Stimulated activated CD8-positive, alpha-beta memory T cell treated with anti-CD3 and anti-CD28 coated beads, Interleukin-12 subunit alpha, Interleukin-12 subunit beta, amount 100 ng/mL, for 4 hours (primary cell): Measurements from ENCODE around the gene MMS19.
"Not testable (repeated sequence)": the region's sequence is repeated elsewhere in the genome, so short reads cannot be mapped to it uniquely, and the experiment has no call there.

Experiments
- DNase-seq: peaks from one replicate; pipeline ENCODE4 v3.0.0-alpha.2; 2020; ENCODE audit warnings: low read depth

MMS19 gene

GRCh38 chr10:97423757-97424098 lies 74.5 kb downstream of the MMS19 start:
- DNase-seq = not testable (repeated sequence)

DNA sequence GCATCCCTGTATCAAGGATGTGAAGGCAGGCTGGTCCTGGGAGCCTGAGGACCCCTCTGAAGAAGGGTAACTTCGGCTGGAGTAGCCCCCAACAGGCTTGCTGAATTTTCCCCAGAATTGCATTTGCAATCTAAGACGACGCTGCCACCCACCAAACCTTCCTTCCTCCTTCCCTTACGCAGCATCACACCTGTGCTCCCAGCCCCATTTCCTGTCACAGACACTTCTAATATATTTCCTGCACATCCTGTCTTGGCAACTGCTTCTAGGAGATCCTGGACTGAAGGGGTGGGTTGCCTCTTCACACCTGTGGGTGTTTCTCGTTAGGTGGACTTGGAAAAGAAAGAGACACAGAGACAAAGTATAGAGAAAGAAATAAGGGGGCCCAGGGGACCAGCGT lies 81.7 kb downstream of the MMS19 start:
- no peak for DNase-seq

GRCh38 chr10:97412891-97413304 lies 85.3 kb downstream of the MMS19 start:
- no peak for DNase-seq

- DNase-seq = no peak
Measured at GRCh38 chr10:97411406-97411805, 86.8 kb downstream of the MMS19 start.

DNA sequence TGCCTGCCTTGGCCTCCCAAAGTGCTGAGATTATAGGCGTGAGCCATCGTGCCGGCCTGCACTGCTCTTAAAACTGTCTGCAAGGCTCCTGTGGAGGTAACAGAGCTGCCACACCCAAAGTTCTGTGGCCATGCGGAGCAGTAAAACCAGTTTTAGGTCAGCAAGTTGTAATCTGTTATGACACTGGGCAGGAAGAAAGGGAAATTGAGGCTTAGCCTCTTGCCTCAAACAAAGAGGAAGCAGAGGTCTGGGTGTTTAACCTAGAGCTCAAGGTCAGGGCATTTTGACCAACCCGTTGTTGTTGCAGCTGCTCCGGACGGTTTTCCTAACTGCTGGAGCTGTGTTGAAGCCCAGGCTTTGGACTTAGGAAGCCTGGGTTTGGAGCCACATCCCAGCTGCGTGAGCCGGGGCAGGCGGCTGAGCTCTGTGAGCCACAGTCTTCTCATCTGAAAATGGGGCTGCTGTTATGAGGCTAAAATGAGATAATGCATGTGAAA lies 89.7 kb downstream of the MMS19 start:
- no peak for DNase-seq
